PC-9 (cell line): ENCODE results near the gene CMTR1. TPM values are rescaled to one million over a fixed set of nuclear protein-coding genes. Genes with fewer than 3 reads are reported as not detected.

Source experiments
- BruUV-seq: library from RNA; stranded (reverse); fragments of 400-500 nt; replicated peaks from 2 replicates; lab custom pipeline; 2021; lab: Mats Ljungman, UMichigan
- CTCF ChIA-PET: fragments of 300-600 bp; sonication (Branson Sonifier 250); formaldehyde crosslinking; loops from one replicate; lab custom pipeline; 2022; ENCODE audit warnings: antibody characterized with exemption; lab: Charles Lee
- POLR2A ChIA-PET: fragments of 300-600 bp; sonication (Branson Sonifier 250); formaldehyde crosslinking; loops from one replicate; lab custom pipeline; 2022; ENCODE audit warnings: antibody characterized with exemption; ENCODE audit not compliant: unreplicated experiment; lab: Charles Lee
- DNase-seq, 2 experiments: peaks; one replicate each; pipeline versions ENCODE4 v3.0.0 to v3.0.0-alpha.2; 2015 to 2022; ENCODE audit warnings: mixed read lengths in 1 of 2
- H2AFZ ChIP-seq: fragments of 200-600 bp; sonication (generic); 2 replicates; pipeline ENCODE4 v1.8.1; 2017; ENCODE audit warnings: antibody characterized with exemption
- H3F3A ChIP-seq: fragments of 200-600 bp; sonication (generic); 2 replicates; pipeline ENCODE4 v1.8.1; 2017; ENCODE audit warnings: antibody characterized with exemption, mild to moderate bottlenecking, low read depth; ENCODE audit not compliant: insufficient read depth
- H3K27ac ChIP-seq: fragments of 200-600 bp; sonication (generic); 2 replicates; pipeline ENCODE4 v1.6.1; 2016; ENCODE audit warnings: mixed run types
- H3K27me3 ChIP-seq: fragments of 200-600 bp; sonication (generic); 2 replicates; pipeline ENCODE4 v1.6.1; 2016; ENCODE audit warnings: low read depth, mixed run types; ENCODE audit not compliant: insufficient read depth
- H3K36me3 ChIP-seq: fragments of 200-600 bp; sonication (generic); 2 replicates; pipeline ENCODE4 v1.6.1; 2016; ENCODE audit warnings: low read depth, mixed run types
- H3K4me1 ChIP-seq: fragments of 200-600 bp; sonication (generic); replicated peaks from 2 replicates; pipeline ENCODE4 v1.6.1; 2016; ENCODE audit warnings: mixed run types; ENCODE audit not compliant: insufficient read depth
- H3K4me2 ChIP-seq: fragments of 200-600 bp; sonication (generic); 2 replicates; pipeline ENCODE4 v1.6.1; 2017; ENCODE audit warnings: mixed run types
- H3K4me3 ChIP-seq: fragments of 200-600 bp; sonication (generic); 2 replicates; pipeline ENCODE4 v1.6.1; 2016; ENCODE audit warnings: mixed run types
- H3K79me2 ChIP-seq: fragments of 200-600 bp; sonication (generic); 2 replicates; pipeline ENCODE4 v1.6.1; 2017; ENCODE audit warnings: low read depth, mixed run types
- H3K9me2 ChIP-seq: fragments of 200-600 bp; sonication (generic); 2 replicates; pipeline ENCODE4 v1.8.1; 2017; ENCODE audit warnings: mild to moderate bottlenecking; ENCODE audit not compliant: insufficient read depth
- H3K9me3 ChIP-seq: fragments of 200-600 bp; sonication (generic); 2 replicates; pipeline ENCODE4 v1.8.1; 2016; ENCODE audit warnings: low read depth; ENCODE audit not compliant: insufficient read depth
- H4K20me1 ChIP-seq: fragments of 200-600 bp; sonication (generic); 2 replicates; pipeline ENCODE4 v1.8.1; 2017; ENCODE audit not compliant: insufficient read depth
- CTCF ChIP-seq: fragments of 200-600 bp; sonication (generic); conservative IDR thresholded peaks from 2 replicates; pipeline ENCODE4 v1.6.1; 2017; ENCODE audit warnings: mixed run types, antibody characterized with exemption, mild to moderate bottlenecking, moderate library complexity
- EZH2 ChIP-seq: fragments of 200-600 bp; sonication (generic); IDR thresholded peaks from 2 replicates; pipeline ENCODE4 v1.8.0; 2017; ENCODE audit warnings: antibody characterized with exemption, low read depth
- intact Hi-C: fragments of 100-400 bp; cut with micrococcal nuclease; formaldehyde crosslinking; loops from one replicate; pipeline ENCODE4 v1.10.0; 2022; ENCODE audit not compliant: unreplicated experiment
- total RNA-seq: library from RNA; stranded (reverse); gene quantifications from 2 replicates; pipeline ENCODE4 v1.2.3, GENCODE V29; 2021

CMTR1 gene
- total RNA-seq, 1 experiment from 2014 or later = 28.3 TPM

GRCh38 chr6:37481711-37482605 is 48.9 kb downstream of the CMTR1 start:
- CTCF ChIA-PET = no interaction called here
- Histone ChIP-seq H2AFZ (no peak overlapping the region), H3K9me2 (no peaks in the 10 kb centered on the region), H3K9me3 (no peaks in the 10 kb centered on the region), H3K79me2 (no peaks in the 10 kb centered on the region), H3K27me3 (no peaks in the 10 kb centered on the region), H3K4me3 (no peak overlapping the region), H3F3A (no peaks in the 10 kb centered on the region), H3K27ac (no peak overlapping the region), H3K4me2 (no peak overlapping the region), H3K36me3 (0 out of 2 replicates have a peak, but pooled peaks cover 9% of the 10 kb centered on the region), H4K20me1 (peaks cover 2% of the 10 kb centered on the region; the same call in 1 of the 2 replicates), H3K4me1 (no peaks in the 10 kb centered on the region)
- no peak for TF ChIP-seq CTCF
- TF ChIP-seq EZH2 = no peak
- no TSS peak for BruUV-seq
- no peak for DNase-seq
- POLR2A ChIA-PET = no interaction called here
- intact Hi-C loops = loop anchor here (5.0 to 10.0 kb wide), 3 partner anchors 53 to 1010 kb away; no protein-coding TSS in a partner anchor

DNA sequence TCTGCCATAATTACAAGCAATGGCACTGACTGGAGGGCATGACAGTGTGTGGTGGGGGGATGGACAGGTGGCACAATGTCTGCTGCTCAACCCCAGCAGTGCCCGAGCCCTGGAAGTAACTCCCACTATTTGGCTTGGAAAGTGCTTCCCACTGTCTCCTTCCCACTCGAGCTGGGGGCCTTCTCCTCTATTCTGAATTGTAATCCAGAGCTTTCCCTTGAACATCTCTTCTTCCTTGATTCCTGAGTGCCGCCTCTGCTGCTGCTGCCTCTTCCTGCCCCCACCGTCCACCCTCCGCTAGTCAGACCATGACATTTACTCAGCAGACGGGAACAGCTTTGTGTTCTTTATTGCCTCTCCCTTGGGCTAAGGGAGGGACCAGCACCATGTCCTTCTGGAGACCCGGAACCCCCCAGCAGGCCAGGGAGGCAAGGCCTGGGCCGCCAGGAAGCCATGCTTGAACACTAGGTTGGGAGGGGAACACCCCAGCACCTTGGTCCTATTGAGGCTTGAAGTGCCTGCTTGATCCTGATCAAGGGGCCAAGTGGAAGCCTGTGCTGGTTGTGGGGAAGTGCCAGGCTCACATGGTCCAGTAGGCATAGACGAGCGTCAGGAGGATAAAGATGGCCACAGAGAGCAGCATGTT is 49.7 kb downstream of the CMTR1 start:
- H3K4me2 ChIP-seq = no peak overlapping the region
- no peak overlapping the region for H3K4me3 ChIP-seq
- intact Hi-C loops = loop anchor here (5.0 to 10.0 kb wide), 3 partner anchors 52 to 1010 kb away; no protein-coding TSS in a partner anchor
- no peaks in the 10 kb centered on the region for H3K79me2 ChIP-seq
- H3K27me3 ChIP-seq = no peaks in the 10 kb centered on the region
- POLR2A ChIA-PET = no interaction called here
- 0 out of 2 replicates have a peak, but pooled peaks cover 9% of the 10 kb centered on the region for H3K36me3 ChIP-seq
- TF ChIP-seq CTCF (no peak), EZH2 (no peak)
- no TSS peak for BruUV-seq
- CTCF ChIA-PET = no interaction called here
- no peaks in the 10 kb centered on the region; the same call in 1 of the 2 replicates for H4K20me1 ChIP-seq
- no peaks in the 10 kb centered on the region for H3K9me2 ChIP-seq
- DNase-seq = no peak
- H3K9me3 ChIP-seq = no peaks in the 10 kb centered on the region
- H3K4me1 ChIP-seq = no peaks in the 10 kb centered on the region
- H3F3A ChIP-seq = no peaks in the 10 kb centered on the region
- no peak overlapping the region for H2AFZ ChIP-seq
- H3K27ac ChIP-seq = no peak overlapping the region

GRCh38 chr6:37483252-37483901 is 50.4 kb downstream of the CMTR1 start:
- TF ChIP-seq EZH2 = no peak
- no peak for TF ChIP-seq CTCF
- Histone ChIP-seq H3K4me3 (no peak overlapping the region), H3K79me2 (no peaks in the 10 kb centered on the region), H3K9me2 (no peaks in the 10 kb centered on the region), H2AFZ (no peak overlapping the region), H3K4me2 (no peak overlapping the region), H3K27me3 (no peaks in the 10 kb centered on the region), H3K36me3 (0 out of 2 replicates have a peak, but pooled peaks cover 8% of the 10 kb centered on the region), H3F3A (no peaks in the 10 kb centered on the region), H4K20me1 (no peaks in the 10 kb centered on the region; the same call in 1 of the 2 replicates), H3K27ac (no peak overlapping the region), H3K4me1 (no peaks in the 10 kb centered on the region), H3K9me3 (no peaks in the 10 kb centered on the region)
- ChIA-PET POLR2A (no interaction called here), CTCF (no interaction called here)
- no peak for DNase-seq
- intact Hi-C loops = loop anchor here (5.0 to 10.0 kb wide), 3 partner anchors 51 to 1009 kb away; no protein-coding TSS in a partner anchor
- BruUV-seq = no TSS peak
